ENCODE results near the gene CKB. TPM values are rescaled to one million over a fixed set of nuclear protein-coding genes. Genes with fewer than 3 reads are reported as not detected.

Gene CKB
- total RNA-seq, 4 donors from 2014 or later = 75.6 to 249 (median 141) TPM

GRCh38 chr14:103548463-103549351 lies 26.1 kb upstream of the CKB start:
- no peaks in the 10 kb centered on the region for H3K27me3 ChIP-seq
- H3K36me3 ChIP-seq = no peaks in the 10 kb centered on the region
- TF ChIP-seq CTCF (IDR thresholded peaks at IDR 0.05) (no peak), POLR2A (IDR thresholded peaks at IDR 0.05) (no peak), EP300 (IDR thresholded peaks at IDR 0.05) (no peak)
- no peak overlapping the region for H3K4me3 ChIP-seq
- WGBS, 2 donors = 91 to 93% methylated on average over 18 to 25 of the region's 27 CpGs
- H3K9me3 ChIP-seq = no peaks in the 10 kb centered on the region
- peak overlapping the region; percentile 80 to 91 (median 86) for H3K27ac ChIP-seq
- DNase-seq (ENCODE audit: low spot score in 2 of 2) = no peak
- peaks cover 12 to 93% (median 59%) of the 10 kb centered on the region in 4 donors for H3K4me1 ChIP-seq

- 82 to 88% methylated on average over 18 of the region's 18 CpGs for WGBS, 2 donors
- Histone ChIP-seq H3K4me1 (peaks cover 19 to 98% (median 66%) of the 10 kb centered on the region in 4 donors), H3K36me3 (no peaks in the 10 kb centered on the region), H3K4me3 (no peak overlapping the region), H3K9me3 (no peaks in the 10 kb centered on the region), H3K27ac (peak overlapping the region in 1 of 4 donors; percentile 91), H3K27me3 (no peaks in the 10 kb centered on the region)
- no peak for DNase-seq (ENCODE audit: low spot score in 2 of 2)
- no peak for TF ChIP-seq POLR2A (IDR thresholded peaks at IDR 0.05)
- TF ChIP-seq CTCF (IDR thresholded peaks at IDR 0.05) = no peak
- no peak for TF ChIP-seq EP300 (IDR thresholded peaks at IDR 0.05)
Measured at GRCh38 chr14:103547941-103548462, 25.4 kb upstream of the CKB start.

GRCh38 chr14:103547455-103547940 lies 24.9 kb upstream of the CKB start:
- H3K4me3 ChIP-seq = no peak overlapping the region
- 84% methylated on average over 9 to 11 of the region's 11 CpGs for WGBS, 2 donors
- no peak for DNase-seq (ENCODE audit: low spot score in 2 of 2)
- TF ChIP-seq POLR2A (IDR thresholded peaks at IDR 0.05) = no peak
- TF ChIP-seq EP300 (IDR thresholded peaks at IDR 0.05) = no peak
- TF ChIP-seq CTCF (IDR thresholded peaks at IDR 0.05) = no peak
- H3K4me1 ChIP-seq = peaks cover 20 to 98% (median 68%) of the 10 kb centered on the region in 4 donors
- H3K27me3 ChIP-seq = no peaks in the 10 kb centered on the region
- H3K27ac ChIP-seq = peak overlapping the region in 1 of 4 donors; percentile 94
- no peaks in the 10 kb centered on the region for H3K36me3 ChIP-seq
- no peaks in the 10 kb centered on the region for H3K9me3 ChIP-seq

- Histone ChIP-seq H3K27me3 (no peaks in the 10 kb centered on the region), H3K4me1 (peaks cover 26 to 98% (median 69%) of the 10 kb centered on the region in 4 donors), H3K4me3 (no peak overlapping the region), H3K9me3 (no peaks in the 10 kb centered on the region), H3K27ac (peak overlapping the region in 1 of 4 donors; percentile 94), H3K36me3 (no peaks in the 10 kb centered on the region)
- DNase-seq (ENCODE audit: low spot score in 2 of 2) = peak in 1 of 2 donors; percentile 70
- TF ChIP-seq EP300 (IDR thresholded peaks at IDR 0.05) = peak in 1 of 2 donors; percentile 9
- peak; percentile 78 to 99 (median 94) for TF ChIP-seq CTCF (IDR thresholded peaks at IDR 0.05)
- TF ChIP-seq POLR2A (IDR thresholded peaks at IDR 0.05) = no peak
- 5 to 21% methylated on average over 10 to 19 of the region's 21 CpGs for WGBS, 2 donors
Measured at GRCh38 chr14:103546652-103547454, 24.2 kb upstream of the CKB start.
